H9 (cell line): ENCODE measurements around the gene DICER1. TPM values are rescaled to one million over a fixed set of nuclear protein-coding genes. Genes with fewer than 3 reads are reported as not detected.
"Not testable (repeated sequence)": the region's sequence is repeated elsewhere in the genome, so short reads cannot be mapped to it uniquely, and the experiment has no call there.

Experiments
- DNase-seq: peaks from one replicate; pipeline ENCODE4 v3.0.0-alpha.2; 2017
- H2AFZ ChIP-seq: one replicate; pipeline ENCODE4 v1.6.1; 2013; ENCODE audit warnings: mild to moderate bottlenecking, low read length, control low read depth, moderate library complexity
- H2AK5ac ChIP-seq: 2 replicates; pipeline ENCODE4 v1.6.1; 2013; ENCODE audit warnings: low read length, control low read depth, mixed read lengths; ENCODE audit not compliant: insufficient read length
- H2BK120ac ChIP-seq: one replicate; pipeline ENCODE4 v1.6.1; 2013; ENCODE audit warnings: low read depth, mild to moderate bottlenecking, low read length, control low read depth, inconsistent platforms; ENCODE audit not compliant: poor library complexity, severe bottlenecking
- H2BK12ac ChIP-seq: 2 replicates; pipeline ENCODE4 v1.6.1; 2013; ENCODE audit warnings: low read length, control low read depth, mixed read lengths, low read depth; ENCODE audit not compliant: insufficient read length
- H2BK15ac ChIP-seq: 2 replicates; pipeline ENCODE4 v1.6.1; 2013; ENCODE audit warnings: low read depth, low read length, control low read depth
- H2BK20ac ChIP-seq: one replicate; pipeline ENCODE4 v1.6.1; 2013; ENCODE audit warnings: low read depth, mild to moderate bottlenecking, low read length, control low read depth, inconsistent platforms; ENCODE audit not compliant: poor library complexity, severe bottlenecking
- H2BK5ac ChIP-seq: 2 replicates; pipeline ENCODE4 v1.6.1; 2013; ENCODE audit warnings: low read length, control low read depth, mixed read lengths; ENCODE audit not compliant: insufficient read length
- H3K14ac ChIP-seq: 2 replicates; pipeline ENCODE4 v1.6.1; 2013; ENCODE audit warnings: low read length, control low read depth; ENCODE audit not compliant: insufficient read depth
- H3K18ac ChIP-seq: 2 replicates; pipeline ENCODE4 v1.6.1; 2013; ENCODE audit warnings: low read depth, mild to moderate bottlenecking, mixed read lengths, low read length, control low read depth; ENCODE audit not compliant: insufficient read length
- H3K23ac ChIP-seq: 2 replicates; pipeline ENCODE4 v1.6.1; 2013; ENCODE audit warnings: low read length, control low read depth, mixed read lengths, low read depth; ENCODE audit not compliant: insufficient read length
- H3K23me2 ChIP-seq: 2 replicates; pipeline ENCODE4 v1.6.1; 2013; ENCODE audit warnings: low read depth, mild to moderate bottlenecking, mixed read lengths, low read length, control low read depth; ENCODE audit not compliant: insufficient read length, poor library complexity, severe bottlenecking
- H3K27ac ChIP-seq: 2 replicates; pipeline ENCODE4 v1.5.1; 2013; ENCODE audit warnings: low read length, control low read depth, mixed read lengths, low read depth; ENCODE audit not compliant: insufficient read length
- H3K27me3 ChIP-seq: 2 replicates; pipeline ENCODE4 v1.6.1; 2013; ENCODE audit warnings: low read length, control low read depth, inconsistent platforms; ENCODE audit not compliant: insufficient read depth
- H3K4ac ChIP-seq: 2 replicates; pipeline ENCODE4 v1.6.1; 2013; ENCODE audit warnings: low read depth, mild to moderate bottlenecking, control low read depth, inconsistent platforms, low read length, moderate library complexity
- H3K4me1 ChIP-seq: 2 replicates; pipeline ENCODE4 v1.6.1; 2013; ENCODE audit warnings: low read length, control low read depth, inconsistent platforms; ENCODE audit not compliant: insufficient read depth
- H3K4me2 ChIP-seq: 2 replicates; pipeline ENCODE4 v1.6.1; 2013; ENCODE audit warnings: low read length, control low read depth, mixed read lengths; ENCODE audit not compliant: insufficient read length, insufficient read depth
- H3K56ac ChIP-seq: 2 replicates; pipeline ENCODE4 v1.6.1; 2013; ENCODE audit warnings: low read depth, mild to moderate bottlenecking, mixed read lengths, low read length, control low read depth; ENCODE audit not compliant: insufficient read length
- H3K79me1 ChIP-seq: 2 replicates; pipeline ENCODE4 v1.6.1; 2013; ENCODE audit warnings: low read depth, mild to moderate bottlenecking, moderate library complexity, low read length, control low read depth, inconsistent platforms; ENCODE audit not compliant: insufficient read depth, poor library complexity, severe bottlenecking
- H3K79me2 ChIP-seq: 2 replicates; pipeline ENCODE4 v1.6.1; 2013; ENCODE audit warnings: low read length, control low read depth, inconsistent platforms; ENCODE audit not compliant: insufficient read depth
- H3K9ac ChIP-seq: 2 replicates; pipeline ENCODE4 v1.6.1; 2013; ENCODE audit warnings: low read length, control low read depth, mixed read lengths; ENCODE audit not compliant: insufficient read length; ENCODE audit errors: extremely low read depth
- H3K9me3 ChIP-seq: one replicate; pipeline ENCODE4 v1.6.1; 2013; ENCODE audit warnings: low read depth, low read length, inconsistent platforms; ENCODE audit not compliant: control insufficient read depth
- H3T11ph ChIP-seq: one replicate; pipeline ENCODE4 v1.6.1; 2013; ENCODE audit warnings: mild to moderate bottlenecking, low read length, control low read depth, inconsistent platforms
- H4K20me1 ChIP-seq: one replicate; pipeline ENCODE4 v1.6.1; 2013; ENCODE audit not compliant: control insufficient read depth, insufficient read length, insufficient read depth
- H4K5ac ChIP-seq: 2 replicates; pipeline ENCODE4 v1.6.1; 2013; ENCODE audit warnings: low read depth, mild to moderate bottlenecking, mixed read lengths, low read length, control low read depth; ENCODE audit not compliant: insufficient read length
- H4K8ac ChIP-seq: replicated peaks from 2 replicates; pipeline ENCODE4 v1.6.1; 2013; ENCODE audit warnings: low read length, control low read depth, mixed read lengths, low read depth; ENCODE audit not compliant: insufficient read length
- H4K91ac ChIP-seq: 2 replicates; pipeline ENCODE4 v1.6.1; 2013; ENCODE audit warnings: low read depth, mild to moderate bottlenecking, moderate library complexity, mixed read lengths, low read length, control low read depth; ENCODE audit not compliant: insufficient read length
- H3K27ac Mint-ChIP-seq, 3 experiments: 2 replicates in 2 of 3; 3 replicates in 1 of 3; pipeline ENCODE4 v1.8.0; 2020 to 2021; ENCODE audit warnings: mixed read lengths in 3 of 3, mild to moderate bottlenecking in 1 of 3, moderate library complexity in 1 of 3
- H3K27me3 Mint-ChIP-seq: 2 replicates; pipeline ENCODE4 v1.8.0; 2021; ENCODE audit warnings: low read depth, mild to moderate bottlenecking, moderate library complexity, mixed read lengths
- H3K36me3 Mint-ChIP-seq, 3 experiments: 2 replicates in 2 of 3; 3 replicates in 1 of 3; pipeline ENCODE4 v1.8.0; 2020 to 2021; ENCODE audit warnings: low read depth in 3 of 3, mixed read lengths in 3 of 3; ENCODE audit not compliant: insufficient read depth in 1 of 3
- H3K4me1 Mint-ChIP-seq, 2 experiments: 2 replicates each; pipeline ENCODE4 v1.8.0; 2020; ENCODE audit warnings: mixed read lengths in 2 of 2
- H3K4me3 Mint-ChIP-seq, 2 experiments: 2 replicates in 1 of 2; 3 replicates in 1 of 2; pipeline ENCODE4 v1.8.0; 2020 to 2021; ENCODE audit warnings: mild to moderate bottlenecking in 2 of 2, mixed read lengths in 2 of 2, moderate library complexity in 1 of 2
- H3K9me3 Mint-ChIP-seq, 2 experiments: 2 replicates in 1 of 2; 3 replicates in 1 of 2; pipeline ENCODE4 v1.8.0; 2020; ENCODE audit warnings: mild to moderate bottlenecking in 2 of 2, mixed read lengths in 2 of 2, moderate library complexity in 1 of 2
- WGBS: extraction: QIAGEN DNeasy Blood & Tissue Kit; methylation state at CpG from one replicate; pipeline ENCODE4 v1.1.7; 2013; ENCODE audit warnings: missing lambda C conversion rate, low lambda C conversion rate, mixed read lengths; ENCODE audit not compliant: insufficient read length; ENCODE audit errors: extremely low coverage; 5-methylcytosine and 5-hydroxymethylcytosine counted together
- total RNA-seq: library from RNA; stranded (reverse); gene quantifications from 2 replicates; pipeline ENCODE4 v1.2.1, GENCODE V29; 2021
- TF ChIP-seq, protein P1 (sequence below): fragments of 200-600 bp; sonication (generic); conservative IDR thresholded peaks from 3 replicates; pipeline ENCODE4 v1.8.0; 2021; ENCODE audit warnings: antibody characterized with exemption, mild to moderate bottlenecking

The DICER1 gene
- total RNA-seq, 1 experiment from 2014 or later = 57.0 TPM

DNA sequence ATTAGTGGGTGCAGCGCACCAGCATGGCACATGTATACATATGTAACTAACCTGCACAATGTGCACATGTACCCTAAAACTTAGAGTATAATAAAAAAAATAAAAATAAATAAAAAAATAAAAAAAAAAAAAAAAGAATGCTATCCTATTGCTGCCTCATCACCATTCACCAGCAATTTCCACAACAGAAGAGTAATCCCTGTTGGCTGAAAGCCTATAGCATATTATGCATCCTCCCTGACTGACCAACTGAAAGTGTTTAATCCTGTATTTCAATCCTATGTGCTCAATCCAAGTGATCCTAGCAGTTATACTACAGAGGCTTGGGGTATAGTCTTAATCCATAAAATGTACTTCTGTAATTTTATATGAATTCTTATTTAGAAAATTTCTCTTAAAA is 18.5 kb downstream of the DICER1 start:
- Histone ChIP-seq H4K20me1 (no peaks in the 10 kb centered on the region), H3K18ac (no peak overlapping the region), H4K5ac (no peak overlapping the region), H3T11ph (no peak overlapping the region), H3K9me3 (no peaks in the 10 kb centered on the region), H3K56ac (no peak overlapping the region), H3K27me3 (no peaks in the 10 kb centered on the region), H3K27ac (no peak overlapping the region), H3K23ac (no peak overlapping the region), H2BK15ac (no peak overlapping the region), H3K9ac (no peak overlapping the region), H3K79me2 (peaks cover 9% of the 10 kb centered on the region; the same call in 1 of the 2 replicates), H3K23me2 (no peaks in the 10 kb centered on the region), H4K91ac (no peak overlapping the region), H3K4ac (no peak overlapping the region), H2BK20ac (no peak overlapping the region), H3K4me2 (no peak overlapping the region), H2BK5ac (no peak overlapping the region), H2AFZ (no peak overlapping the region), H2AK5ac (no peak overlapping the region), H2BK12ac (no peak overlapping the region), H3K79me1 (peaks cover 3% of the 10 kb centered on the region), H4K8ac (no peak overlapping the region), H3K4me1 (peaks cover 2% of the 10 kb centered on the region; the same call in 1 of the 2 replicates), H2BK120ac (no peak overlapping the region), H3K14ac (no peak overlapping the region)
- no peaks in the 10 kb centered on the region for H3K27me3 Mint-ChIP-seq
- peaks cover 68 to 80% of the 10 kb centered on the region in 2 experiments for H3K4me1 Mint-ChIP-seq
- H3K9me3 Mint-ChIP-seq = no peaks in the 10 kb centered on the region
- DNase-seq = no peak
- TF ChIP-seq, protein P1, sequence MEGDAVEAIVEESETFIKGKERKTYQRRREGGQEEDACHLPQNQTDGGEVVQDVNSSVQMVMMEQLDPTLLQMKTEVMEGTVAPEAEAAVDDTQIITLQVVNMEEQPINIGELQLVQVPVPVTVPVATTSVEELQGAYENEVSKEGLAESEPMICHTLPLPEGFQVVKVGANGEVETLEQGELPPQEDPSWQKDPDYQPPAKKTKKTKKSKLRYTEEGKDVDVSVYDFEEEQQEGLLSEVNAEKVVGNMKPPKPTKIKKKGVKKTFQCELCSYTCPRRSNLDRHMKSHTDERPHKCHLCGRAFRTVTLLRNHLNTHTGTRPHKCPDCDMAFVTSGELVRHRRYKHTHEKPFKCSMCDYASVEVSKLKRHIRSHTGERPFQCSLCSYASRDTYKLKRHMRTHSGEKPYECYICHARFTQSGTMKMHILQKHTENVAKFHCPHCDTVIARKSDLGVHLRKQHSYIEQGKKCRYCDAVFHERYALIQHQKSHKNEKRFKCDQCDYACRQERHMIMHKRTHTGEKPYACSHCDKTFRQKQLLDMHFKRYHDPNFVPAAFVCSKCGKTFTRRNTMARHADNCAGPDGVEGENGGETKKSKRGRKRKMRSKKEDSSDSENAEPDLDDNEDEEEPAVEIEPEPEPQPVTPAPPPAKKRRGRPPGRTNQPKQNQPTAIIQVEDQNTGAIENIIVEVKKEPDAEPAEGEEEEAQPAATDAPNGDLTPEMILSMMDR = no peak
- no peak overlapping the region for H3K27ac Mint-ChIP-seq
- no peak overlapping the region for H3K4me3 Mint-ChIP-seq
- WGBS = no CpG with 5 or more reads among the region's 1 CpG
- peaks cover 0 to 2% (median 0%) of the 10 kb centered on the region in 3 experiments; a peak in 1 of 7 replicates for H3K36me3 Mint-ChIP-seq

DNA sequence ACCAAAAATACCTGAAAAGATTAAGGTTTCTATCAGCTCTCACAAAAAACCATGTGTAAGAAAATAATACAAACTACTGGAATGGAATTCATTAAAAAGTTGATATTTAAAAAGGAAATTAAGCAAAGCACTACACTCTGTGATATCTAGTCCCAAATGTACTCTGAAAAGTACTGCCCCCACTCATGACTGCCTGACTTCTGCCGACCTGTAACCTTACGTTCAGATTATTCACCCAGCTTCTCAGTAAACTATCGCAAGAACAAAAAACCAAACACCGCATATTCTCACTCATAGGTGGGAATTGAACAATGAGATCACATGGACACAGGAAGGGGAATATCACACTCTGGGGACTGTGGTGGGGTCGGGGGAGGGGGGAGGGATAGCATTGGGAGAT is 18.9 kb downstream of the DICER1 start:
- DNase-seq, H2BK5ac ChIP-seq, H3K9me3 Mint-ChIP-seq, H3K4me2 ChIP-seq, H2AFZ ChIP-seq, H3K4me3 Mint-ChIP-seq, H3T11ph ChIP-seq, H3K4ac ChIP-seq, H3K23ac ChIP-seq, H3K36me3 Mint-ChIP-seq, H2BK20ac ChIP-seq, H3K79me1 ChIP-seq, H4K5ac ChIP-seq, H4K91ac ChIP-seq, H3K27me3 Mint-ChIP-seq, H3K27me3 ChIP-seq, H3K56ac ChIP-seq, H3K18ac ChIP-seq, H4K8ac ChIP-seq, H4K20me1 ChIP-seq, H3K9ac ChIP-seq, H3K23me2 ChIP-seq, H2BK120ac ChIP-seq, H2AK5ac ChIP-seq, H3K14ac ChIP-seq, H3K4me1 ChIP-seq, H3K27ac ChIP-seq, H3K79me2 ChIP-seq, H2BK15ac ChIP-seq, H3K9me3 ChIP-seq, H2BK12ac ChIP-seq: not testable (repeated sequence)
- peaks cover 65 to 78% of the 10 kb centered on the region in 2 experiments for H3K4me1 Mint-ChIP-seq
- H3K27ac Mint-ChIP-seq = peak overlapping the region; percentile 20 to 92 (median 62); a peak in 4 of 7 replicates
- WGBS = no CpG with 5 or more reads among the region's 5 CpGs
